ENCODE results near the gene GBGT1. TPM values are rescaled to one million over a fixed set of nuclear protein-coding genes. Genes with fewer than 3 reads are reported as not detected.

The GBGT1 gene
- polyA plus RNA-seq, 1 donor from 2014 or later = not detected

DNA sequence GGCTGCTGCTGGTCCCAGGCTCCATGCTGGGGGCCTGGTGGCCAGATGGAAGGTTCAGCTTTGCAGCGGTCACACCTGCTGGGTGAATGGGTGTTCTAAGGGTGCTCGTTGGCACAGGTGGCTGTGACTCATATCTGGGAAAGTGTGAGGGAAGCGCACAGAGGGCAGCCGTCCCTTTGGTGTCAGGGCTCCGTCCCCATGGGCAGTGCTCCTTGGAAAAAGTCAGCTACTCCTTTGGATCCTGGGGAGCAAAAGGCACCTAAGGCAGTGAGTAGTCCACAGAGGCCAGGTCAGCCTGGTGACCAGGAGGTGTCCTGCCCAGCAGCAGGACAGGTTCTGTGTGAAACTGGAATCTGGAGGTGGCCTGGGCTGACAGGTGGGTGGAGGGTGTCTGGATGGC is 18.4 kb upstream of the GBGT1 start:
- H3K9ac ChIP-seq (ENCODE audit: low read length) = no peak overlapping the region
- TF ChIP-seq MXI1 (conservative IDR thresholded peaks at IDR 0.05; ENCODE audit: poor library complexity, severe bottlenecking) (no peak), CTCF (IDR thresholded peaks at IDR 0.05; ENCODE audit: poor library complexity, severe bottlenecking) (no peak), EP300 (conservative IDR thresholded peaks at IDR 0.05; ENCODE audit: poor library complexity, severe bottlenecking) (no peak), RAD21 (conservative IDR thresholded peaks at IDR 0.05) (no peak), SMC3 (conservative IDR thresholded peaks at IDR 0.05; ENCODE audit: poor library complexity) (no peak), POLR2AphosphoS5 (IDR thresholded peaks at IDR 0.05) (no peak), EZH2 (IDR thresholded peaks at IDR 0.05; ENCODE audit: borderline replicate concordance, insufficient read depth, low read length, poor library complexity, severe bottlenecking) (no peak), TAF1 (IDR thresholded peaks at IDR 0.05; ENCODE audit: low read depth) (no peak)
- TF ChIP-seq, protein P1, sequence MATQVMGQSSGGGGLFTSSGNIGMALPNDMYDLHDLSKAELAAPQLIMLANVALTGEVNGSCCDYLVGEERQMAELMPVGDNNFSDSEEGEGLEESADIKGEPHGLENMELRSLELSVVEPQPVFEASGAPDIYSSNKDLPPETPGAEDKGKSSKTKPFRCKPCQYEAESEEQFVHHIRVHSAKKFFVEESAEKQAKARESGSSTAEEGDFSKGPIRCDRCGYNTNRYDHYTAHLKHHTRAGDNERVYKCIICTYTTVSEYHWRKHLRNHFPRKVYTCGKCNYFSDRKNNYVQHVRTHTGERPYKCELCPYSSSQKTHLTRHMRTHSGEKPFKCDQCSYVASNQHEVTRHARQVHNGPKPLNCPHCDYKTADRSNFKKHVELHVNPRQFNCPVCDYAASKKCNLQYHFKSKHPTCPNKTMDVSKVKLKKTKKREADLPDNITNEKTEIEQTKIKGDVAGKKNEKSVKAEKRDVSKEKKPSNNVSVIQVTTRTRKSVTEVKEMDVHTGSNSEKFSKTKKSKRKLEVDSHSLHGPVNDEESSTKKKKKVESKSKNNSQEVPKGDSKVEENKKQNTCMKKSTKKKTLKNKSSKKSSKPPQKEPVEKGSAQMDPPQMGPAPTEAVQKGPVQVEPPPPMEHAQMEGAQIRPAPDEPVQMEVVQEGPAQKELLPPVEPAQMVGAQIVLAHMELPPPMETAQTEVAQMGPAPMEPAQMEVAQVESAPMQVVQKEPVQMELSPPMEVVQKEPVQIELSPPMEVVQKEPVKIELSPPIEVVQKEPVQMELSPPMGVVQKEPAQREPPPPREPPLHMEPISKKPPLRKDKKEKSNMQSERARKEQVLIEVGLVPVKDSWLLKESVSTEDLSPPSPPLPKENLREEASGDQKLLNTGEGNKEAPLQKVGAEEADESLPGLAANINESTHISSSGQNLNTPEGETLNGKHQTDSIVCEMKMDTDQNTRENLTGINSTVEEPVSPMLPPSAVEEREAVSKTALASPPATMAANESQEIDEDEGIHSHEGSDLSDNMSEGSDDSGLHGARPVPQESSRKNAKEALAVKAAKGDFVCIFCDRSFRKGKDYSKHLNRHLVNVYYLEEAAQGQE (IDR thresholded peaks at IDR 0.05; ENCODE audit: borderline replicate concordance) = no peak
- H3K27ac ChIP-seq (ENCODE audit: low read length) = no peak overlapping the region
- H3F3A ChIP-seq (ENCODE audit: insufficient read depth, low read length, poor library complexity, severe bottlenecking) = no peaks in the 10 kb centered on the region
- H4K20me1 ChIP-seq (ENCODE audit: insufficient read depth) = no peaks in the 10 kb centered on the region
- H3K36me3 ChIP-seq (ENCODE audit: insufficient read depth, low read length) = no peaks in the 10 kb centered on the region
- no peak overlapping the region for H3K4me3 ChIP-seq (ENCODE audit: low read length)
- no peak overlapping the region for H3K4me2 ChIP-seq (ENCODE audit: low read length)
- H3K9me2 ChIP-seq (ENCODE audit: insufficient read depth, low read length) = no peaks in the 10 kb centered on the region
- no peak overlapping the region for H2AFZ ChIP-seq (ENCODE audit: low read depth, low read length)
- peaks cover under 1% of the 10 kb centered on the region for H3K27me3 ChIP-seq (ENCODE audit: insufficient read depth, low read depth, low read length)
- H3K9me3 ChIP-seq (ENCODE audit: low read length) = no peaks in the 10 kb centered on the region
- no peaks in the 10 kb centered on the region for H3K79me2 ChIP-seq (replicated peaks; ENCODE audit: insufficient read depth, low read length)

GRCh38 chr9:133181561-133181960 is 17.8 kb upstream of the GBGT1 start:
- Histone ChIP-seq H3K9me2 (ENCODE audit: insufficient read depth, low read length) (no peaks in the 10 kb centered on the region), H2AFZ (ENCODE audit: low read depth, low read length) (no peak overlapping the region), H3F3A (ENCODE audit: insufficient read depth, low read length, poor library complexity, severe bottlenecking) (no peaks in the 10 kb centered on the region), H3K9me3 (ENCODE audit: low read length) (no peaks in the 10 kb centered on the region), H3K9ac (ENCODE audit: low read length) (no peak overlapping the region), H4K20me1 (ENCODE audit: insufficient read depth) (no peaks in the 10 kb centered on the region), H3K79me2 (replicated peaks; ENCODE audit: insufficient read depth, low read length) (no peaks in the 10 kb centered on the region), H3K36me3 (ENCODE audit: insufficient read depth, low read length) (no peaks in the 10 kb centered on the region), H3K4me3 (ENCODE audit: low read length) (no peak overlapping the region), H3K27ac (ENCODE audit: low read length) (no peak overlapping the region), H3K4me2 (ENCODE audit: low read length) (no peak overlapping the region), H3K27me3 (ENCODE audit: insufficient read depth, low read depth, low read length) (no peaks in the 10 kb centered on the region)
- no peak for TF ChIP-seq EP300 (conservative IDR thresholded peaks at IDR 0.05; ENCODE audit: poor library complexity, severe bottlenecking)
- TF ChIP-seq SMC3 (conservative IDR thresholded peaks at IDR 0.05; ENCODE audit: poor library complexity) = no peak
- no peak for TF ChIP-seq POLR2AphosphoS5 (IDR thresholded peaks at IDR 0.05)
- TF ChIP-seq TAF1 (IDR thresholded peaks at IDR 0.05; ENCODE audit: low read depth) = no peak
- TF ChIP-seq RAD21 (conservative IDR thresholded peaks at IDR 0.05) = no peak
- no peak for TF ChIP-seq MXI1 (conservative IDR thresholded peaks at IDR 0.05; ENCODE audit: poor library complexity, severe bottlenecking)
- TF ChIP-seq EZH2 (IDR thresholded peaks at IDR 0.05; ENCODE audit: borderline replicate concordance, insufficient read depth, low read length, poor library complexity, severe bottlenecking) = no peak
- TF ChIP-seq, protein P1 (IDR thresholded peaks at IDR 0.05; ENCODE audit: borderline replicate concordance) = no peak
- no peak for TF ChIP-seq CTCF (IDR thresholded peaks at IDR 0.05; ENCODE audit: poor library complexity, severe bottlenecking)
